Liver (tissue), 9 donors: ENCODE results near the gene SULT6B1. TPM values are rescaled to one million over a fixed set of nuclear protein-coding genes. Genes with fewer than 3 reads are reported as not detected.

Experiments used
- DNase-seq: peaks from one replicate; pipeline ENCODE4 v3.0.0-alpha.2; 2017; ENCODE audit warnings: low spot score
- H3K27ac ChIP-seq, 2 donors: one replicate each; pipeline ENCODE4 v1.7.0; 2013; ENCODE audit warnings: inconsistent platforms in 2 of 2, low read length in 2 of 2, control low read depth in 1 of 2, low read depth in 1 of 2, mild to moderate bottlenecking in 1 of 2
- H3K27me3 ChIP-seq, 4 donors: one replicate each; pipeline versions ENCODE4 v1.6.1 to v1.7.0; 2013; ENCODE audit warnings: low read length in 3 of 4, inconsistent platforms in 1 of 4, mild to moderate bottlenecking in 1 of 4, moderate library complexity in 1 of 4; ENCODE audit not compliant: control insufficient read depth in 4 of 4, insufficient read depth in 4 of 4
- H3K36me3 ChIP-seq, 4 donors: one replicate each; pipeline versions ENCODE4 v1.6.1 to v1.7.0; 2013; ENCODE audit warnings: low read length in 3 of 4, mild to moderate bottlenecking in 3 of 4, low read depth in 1 of 4, moderate library complexity in 1 of 4; ENCODE audit not compliant: control insufficient read depth in 4 of 4, insufficient read depth in 3 of 4
- H3K4me1 ChIP-seq, 4 donors: one replicate each; pipeline versions ENCODE4 v1.6.1 to v1.7.0; 2013; ENCODE audit warnings: low read length in 3 of 4, mild to moderate bottlenecking in 3 of 4, moderate library complexity in 1 of 4; ENCODE audit not compliant: control insufficient read depth in 4 of 4, insufficient read depth in 4 of 4
- H3K4me3 ChIP-seq, 3 donors: one replicate each; pipeline versions ENCODE4 v1.6.1 to v1.7.0; 2013; ENCODE audit warnings: low read length in 3 of 3, control low read depth in 1 of 3, low read depth in 1 of 3, mild to moderate bottlenecking in 1 of 3
- H3K9ac ChIP-seq, 2 donors: one replicate each; pipeline ENCODE4 v1.7.0; 2013; ENCODE audit warnings: low read length in 2 of 2, mild to moderate bottlenecking in 2 of 2, moderate library complexity in 2 of 2, control low read depth in 1 of 2, low read depth in 1 of 2
- H3K9me3 ChIP-seq, 4 donors: one replicate each; pipeline versions ENCODE4 v1.6.1 to v1.7.0; 2013; ENCODE audit warnings: low read length in 3 of 4; ENCODE audit not compliant: control insufficient read depth in 4 of 4
- ATF3 ChIP-seq: IDR thresholded peaks from 2 replicates; pipeline ENCODE4 v1.6.1; 2016; ENCODE audit warnings: antibody characterized with exemption
- CTCF ChIP-seq: fragments of 150-350 bp; IDR thresholded peaks from 2 replicates; pipeline ENCODE4 v1.5.1; 2017; ENCODE audit warnings: improper control_type of control experiment, low read depth, low read length; ENCODE audit not compliant: missing input control
- EGR1 ChIP-seq, 2 donors: IDR thresholded peaks; 2 replicates each; pipeline ENCODE4 v1.6.1; 2016 to 2018; ENCODE audit warnings: antibody characterized with exemption in 2 of 2, low read depth in 2 of 2
- FOXA1 ChIP-seq: IDR thresholded peaks from 2 replicates; pipeline ENCODE4 v1.6.1; 2016; ENCODE audit warnings: antibody characterized with exemption
- FOXA2 ChIP-seq: IDR thresholded peaks from 2 replicates; pipeline ENCODE4 v1.6.1; 2016; ENCODE audit warnings: antibody characterized with exemption
- GABPA ChIP-seq, 2 donors: IDR thresholded peaks in 1 of 2; conservative IDR thresholded peaks in 1 of 2; 2 replicates each; pipeline ENCODE4 v1.6.1; 2016; ENCODE audit warnings: antibody characterized with exemption in 2 of 2, mild to moderate bottlenecking in 1 of 2, moderate library complexity in 1 of 2
- HNF4A ChIP-seq, 2 donors: conservative IDR thresholded peaks; 2 replicates each; pipeline ENCODE4 v1.6.1; 2016; ENCODE audit warnings: antibody characterized with exemption in 2 of 2, mild to moderate bottlenecking in 2 of 2
- JUND ChIP-seq, 2 donors: IDR thresholded peaks; 2 replicates each; pipeline ENCODE4 v1.6.1; 2016; ENCODE audit warnings: antibody characterized with exemption in 2 of 2
- MAX ChIP-seq: IDR thresholded peaks from 2 replicates; pipeline ENCODE4 v1.6.1; 2016; ENCODE audit warnings: antibody characterized with exemption
- NR2F2 ChIP-seq: IDR thresholded peaks from 2 replicates; pipeline ENCODE4 v1.6.1; 2016; ENCODE audit warnings: antibody characterized with exemption
- RAD21 ChIP-seq, 2 donors: IDR thresholded peaks; 2 replicates each; pipeline ENCODE4 v1.6.1; 2016; ENCODE audit warnings: antibody characterized with exemption in 2 of 2, mild to moderate bottlenecking in 2 of 2
- REST ChIP-seq: IDR thresholded peaks from 2 replicates; pipeline ENCODE4 v1.6.1; 2016; ENCODE audit warnings: antibody characterized with exemption, mild to moderate bottlenecking
- TAF1 ChIP-seq: conservative IDR thresholded peaks from 2 replicates; pipeline ENCODE4 v1.6.1; 2016; ENCODE audit warnings: antibody characterized with exemption, mild to moderate bottlenecking
- WGBS: extraction: QIAGEN DNeasy Blood & Tissue Kit; methylation state at CpG from one replicate; pipeline ENCODE4 v1.1.7; 2013; 5-methylcytosine and 5-hydroxymethylcytosine counted together
- polyA plus RNA-seq, 2 donors: library from polyadenylated mRNA; stranded (reverse) in 1 of 2; unstranded in 1 of 2; fragments of 200-250 nt in 1 of 2; fragments of >200 nt in 1 of 2; fragmentation: Nextera tagmentation in 1 of 2; extraction: Ambion mirVana in 1 of 2; gene quantifications; one replicate each; pipeline versions ENCODE4 v1.2.1 to v1.2.3, GENCODE V29; 2013 to 2015
- total RNA-seq, 2 donors: library from RNA; depleted of rRNA; stranded (reverse); fragments of >200 nt; gene quantifications; one replicate each; pipeline ENCODE4 v1.2.3, GENCODE V29; 2014
- donor health status: healthy.
- donor health status: healthy.
- donor health status: healthy.
- donor health status: healthy.
- donor health status: healthy.

The SULT6B1 gene
- total and polyA plus RNA-seq, 4 donors = not detected

- WGBS = 93% methylated on average over 2 of the region's 2 CpGs
- Histone ChIP-seq H3K27me3 (no peaks in the 10 kb centered on the region), H3K36me3 (peaks cover 3 to 59% (median 40%) of the 10 kb centered on the region in 4 donors), H3K9ac (no peak overlapping the region), H3K9me3 (peaks cover 4 to 14% (median 7%) of the 10 kb centered on the region in 4 donors), H3K4me1 (peaks cover 0 to 2% (median 0%) of the 10 kb centered on the region in 4 donors), H3K4me3 (no peak overlapping the region), H3K27ac (no peak overlapping the region)
- DNase-seq = no peak
- TF ChIP-seq EGR1 (IDR thresholded peaks at IDR 0.05; ENCODE audit: low read depth in 2 of 2) (no peak), TAF1 (no peak), FOXA2 (no peak), JUND (IDR thresholded peaks at IDR 0.05) (no peak), GABPA (IDR thresholded peaks at IDR 0.05 in 1 of 2, conservative IDR thresholded peaks at IDR 0.05 in 1 of 2) (no peak), HNF4A (conservative IDR thresholded peaks at IDR 0.05) (no peak), ATF3 (no peak)
These were observed 15.2 kb upstream of the SULT6B1 start for GRCh38 chr2:37203708-37204107.

GRCh38 chr2:37201766-37202165 is 13.3 kb upstream of the SULT6B1 start:
- 90% methylated on average over 1 of the region's 1 CpG for WGBS
- peaks cover 0 to 8% (median 4%) of the 10 kb centered on the region in 4 donors for H3K4me1 ChIP-seq
- peaks cover 3 to 42% (median 34%) of the 10 kb centered on the region in 4 donors for H3K36me3 ChIP-seq

GRCh38 chr2:37201208-37201607 is 12.7 kb upstream of the SULT6B1 start:
- no peak overlapping the region for H3K9ac ChIP-seq
- WGBS = 81% methylated on average over 1 of the region's 1 CpG
- no peak overlapping the region for H3K27ac ChIP-seq
- H3K27me3 ChIP-seq = no peaks in the 10 kb centered on the region
- no peak overlapping the region for H3K4me3 ChIP-seq
- H3K4me1 ChIP-seq = peaks cover 0 to 8% (median 4%) of the 10 kb centered on the region in 4 donors
- peaks cover 0 to 6% (median 2%) of the 10 kb centered on the region in 4 donors for H3K9me3 ChIP-seq
- peaks cover 3 to 37% (median 30%) of the 10 kb centered on the region in 4 donors for H3K36me3 ChIP-seq
- no peak for DNase-seq
- TF ChIP-seq FOXA2 (no peak), REST (no peak), CTCF (no peak), ATF3 (no peak), GABPA (IDR thresholded peaks at IDR 0.05 in 1 of 2, conservative IDR thresholded peaks at IDR 0.05 in 1 of 2) (no peak), JUND (IDR thresholded peaks at IDR 0.05) (no peak), TAF1 (no peak), FOXA1 (no peak)

More at GRCh38 chr2:37201766-37202165, 13.3 kb upstream of the SULT6B1 start:
- TF ChIP-seq CTCF (no peak), NR2F2 (no peak), MAX (no peak), RAD21 (IDR thresholded peaks at IDR 0.05) (no peak)
- peaks cover 2 to 7% (median 6%) of the 10 kb centered on the region in 4 donors for H3K9me3 ChIP-seq
- H3K4me3 ChIP-seq = no peak overlapping the region
- no peaks in the 10 kb centered on the region for H3K27me3 ChIP-seq
- H3K9ac ChIP-seq = no peak overlapping the region
- H3K27ac ChIP-seq = no peak overlapping the region
- DNase-seq = no peak
